ENCODE measurements around the gene PTS.

GRCh38 chr11:112196519-112197087, 29.6 kb upstream of the PTS start:
- no peak for TF ChIP-seq POLR2AphosphoS5 (IDR thresholded peaks at IDR 0.05; ENCODE audit: borderline replicate concordance, low read depth, low read length)
- no peak for TF ChIP-seq EZH2 (IDR thresholded peaks at IDR 0.05)

All from SK-N-MC (cell line).